ENCODE results near the gene SLC25A25. TPM values are rescaled to one million over a fixed set of nuclear protein-coding genes. Genes with fewer than 3 reads are reported as not detected.
A peak's percentile ranks its signal among the peaks of the same experiment; 100 is the strongest.
"Not testable (repeated sequence)": the region's sequence is repeated elsewhere in the genome, so short reads cannot be mapped to it uniquely, and the experiment has no call there.

Gene SLC25A25
- 10 to 100 TPM; 12.3 to 37.1 (median 32.6) TPM for total RNA-seq
- polyA plus RNA-seq: 1 to 10 TPM; 7.9 to 9.2 (median 8.1) TPM
- long read RNA-seq, donor 1, partial matches to known transcripts: 0 of 1 reads
- long read RNA-seq, donor 1, other reads (novel, unspliced or antisense): 0 of 1 reads
- long read RNA-seq, donor 2, partial matches to known transcripts: 24 of 51 reads
- long read RNA-seq, donor 2, other reads (novel, unspliced or antisense): 23 of 51 reads
- long read RNA-seq, donor 3, transcript SLC25A25-203 (10 exons, 3,431 nt): major isoform, 5 of 13 reads
- long read RNA-seq, donor 3, partial matches to known transcripts: 0 of 13 reads
- long read RNA-seq, donor 3, other reads (novel, unspliced or antisense): 8 of 13 reads
- long read RNA-seq, donor 4: 0 reads
- long read RNA-seq, donor 5, partial matches to known transcripts: 0 of 3 reads
- long read RNA-seq, donor 5, other reads (novel, unspliced or antisense): 0 of 3 reads
- long read RNA-seq, donor 6, partial matches to known transcripts: 69 of 71 reads
- long read RNA-seq, donor 6, other reads (novel, unspliced or antisense): 0 of 71 reads
- long read RNA-seq, donor 7, partial matches to known transcripts: 0 of 5 reads
- long read RNA-seq, donor 7, other reads (novel, unspliced or antisense): 0 of 5 reads
- long read RNA-seq, donor 8, partial matches to known transcripts: 60 of 64 reads
- long read RNA-seq, donor 8, other reads (novel, unspliced or antisense): 0 of 64 reads
- long read RNA-seq, donor 9, partial matches to known transcripts: 0 of 1 reads
- long read RNA-seq, donor 9, other reads (novel, unspliced or antisense): 0 of 1 reads
- long read RNA-seq, donor 10: 0 reads

- peak; percentile 32 to 88 (median 87) for TF ChIP-seq POLR2AphosphoS5 (IDR thresholded peaks at IDR 0.05)
- TF ChIP-seq POLR2A (IDR thresholded peaks at IDR 0.05): no peak
- no peak for TF ChIP-seq CTCF (IDR thresholded peaks at IDR 0.05)
- Histone ChIP-seq H3K4me1 (peaks cover 27 to 77% (median 58%) of the 10 kb centered on the region in 4 donors), H3K9me3 (no peaks in the 10 kb centered on the region), H3K27me3 (no peaks in the 10 kb centered on the region), H3K36me3 (peaks cover 7 to 10% (median 9%) of the 10 kb centered on the region in 4 donors), H3K4me3 (peak within 1 kb of the TSS; percentile 77 to 99 (median 94)), H3K27ac (peak within 1 kb of the TSS; percentile 88 to 99 (median 95))
- DNase-seq: peak; percentile 100
- WGBS, 5 donors: 0 to 1% (median 0%) methylated on average over 22 to 67 of the region's 67 CpGs
- intact Hi-C loops (cut with DNase I; ENCODE audit: low total_unique reads): no loop called here
Measured at GRCh38 chr9:128067645-128068385, at the start of gene SLC25A25. Gene SLC25A25 (plus strand): TSS chr9:128068232. CDS start chr9:128068320, 88 bp downstream.

- 85 to 90% (median 89%) methylated on average over 4 of the region's 4 CpGs for WGBS, 5 donors
- no peak for DNase-seq
- Histone ChIP-seq H3K27ac (no peak overlapping the region), H3K9me3 (no peaks in the 10 kb centered on the region), H3K4me1 (peaks cover 0 to 9% (median 0%) of the 10 kb centered on the region in 4 donors), H3K27me3 (no peaks in the 10 kb centered on the region), H3K36me3 (no peaks in the 10 kb centered on the region), H3K4me3 (no peak overlapping the region)
- intact Hi-C loops (cut with DNase I; ENCODE audit: low total_unique reads): no loop called here
- TF ChIP-seq EP300 (IDR thresholded peaks at IDR 0.05) (no peak), POLR2AphosphoS5 (IDR thresholded peaks at IDR 0.05) (no peak), POLR2A (IDR thresholded peaks at IDR 0.05) (no peak), CTCF (IDR thresholded peaks at IDR 0.05) (no peak)
Measured at GRCh38 chr9:128020692-128021091, 47.3 kb upstream of the SLC25A25 start.

GRCh38 chr9:128021098-128021497 lies 46.9 kb upstream of the SLC25A25 start:
- intact Hi-C loops (cut with DNase I; ENCODE audit: low total_unique reads): no loop called here
- Histone ChIP-seq H3K27me3 (no peaks in the 10 kb centered on the region), H3K4me3 (no peak overlapping the region), H3K27ac (no peak overlapping the region), H3K9me3 (no peaks in the 10 kb centered on the region), H3K4me1 (peaks cover 0 to 9% (median 0%) of the 10 kb centered on the region in 4 donors), H3K36me3 (no peaks in the 10 kb centered on the region)
- 0 to 77% (median 50%) methylated on average over 1 of the region's 1 CpG for WGBS, 5 donors
- TF ChIP-seq EP300 (IDR thresholded peaks at IDR 0.05): no peak
- no peak for DNase-seq

GRCh38 chr9:128022886-128023285 lies 45.1 kb upstream of the SLC25A25 start:
- TF ChIP-seq POLR2A (IDR thresholded peaks at IDR 0.05) (no peak), CTCF (IDR thresholded peaks at IDR 0.05) (no peak), EP300 (IDR thresholded peaks at IDR 0.05) (no peak), POLR2AphosphoS5 (IDR thresholded peaks at IDR 0.05) (no peak)
- 63 to 76% (median 72%) methylated on average over 2 of the region's 2 CpGs for WGBS, 5 donors
- Histone ChIP-seq H3K36me3 (no peaks in the 10 kb centered on the region), H3K4me1 (peaks cover 0 to 19% (median 0%) of the 10 kb centered on the region in 4 donors), H3K27me3 (no peaks in the 10 kb centered on the region), H3K27ac (no peak overlapping the region), H3K4me3 (no peak overlapping the region), H3K9me3 (no peaks in the 10 kb centered on the region)
- intact Hi-C loops (cut with DNase I; ENCODE audit: low total_unique reads): no loop called here
- no peak for DNase-seq

GRCh38 chr9:128023671-128024070 lies 44.4 kb upstream of the SLC25A25 start:
- WGBS, 5 donors: 73 to 83% (median 82%) methylated on average over 12 of the region's 12 CpGs
- intact Hi-C loops (cut with DNase I; ENCODE audit: low total_unique reads); H3K27ac ChIP-seq; H3K4me3 ChIP-seq; H3K27me3 ChIP-seq; H3K9me3 ChIP-seq; H3K36me3 ChIP-seq; DNase-seq: not testable (repeated sequence)
- peaks cover 0 to 19% (median 0%) of the 10 kb centered on the region in 4 donors for H3K4me1 ChIP-seq
